Body of pancreas (tissue), 4 donors: ENCODE measurements around the gene TIMP2. TPM values are rescaled to one million over a fixed set of nuclear protein-coding genes. Genes with fewer than 3 reads are reported as not detected.

Source experiments
- ATAC-seq: fragments of 150-250 bp; one replicate; pipeline ENCODE4 v1.9.1; 2016
- DNase-seq, 4 donors: peaks; one replicate each; pipeline ENCODE4 v3.0.0-alpha.2; 2019
- H3K27ac ChIP-seq, 4 donors: fragments of 200-600 bp; sonication (generic); 1 replicate in 3 of 4; 2 replicates in 1 of 4; pipeline versions ENCODE4 v1.5.1 to v1.6.1; 2016 to 2019; ENCODE audit warnings: mild to moderate bottlenecking in 1 of 4, mixed read lengths in 1 of 4, moderate library complexity in 1 of 4
- H3K27me3 ChIP-seq, 2 donors: fragments of 200-600 bp; sonication (generic); one replicate each; pipeline ENCODE4 v1.6.0; 2016; ENCODE audit warnings: mild to moderate bottlenecking in 1 of 2
- H3K36me3 ChIP-seq, 2 donors: fragments of 200-600 bp; sonication (generic); replicated peaks in 1 of 2; 2 replicates each; pipeline ENCODE4 v1.5.1; 2016; ENCODE audit warnings: low read depth in 2 of 2; ENCODE audit not compliant: insufficient read depth in 1 of 2
- H3K4me1 ChIP-seq: fragments of 200-600 bp; sonication (generic); one replicate; pipeline ENCODE4 v1.6.0; 2016
- H3K4me3 ChIP-seq, 2 donors: fragments of 200-600 bp; sonication (generic); 1 replicate in 1 of 2; 2 replicates in 1 of 2; pipeline ENCODE4 v1.5.1; 2016 to 2019
- H3K9me3 ChIP-seq, 3 donors: fragments of 200-600 bp; sonication (generic); 1 replicate in 2 of 3; 2 replicates in 1 of 3; pipeline ENCODE4 v1.5.1; 2016
- CTCF ChIP-seq, 7 experiments: fragments of 450-650 bp in 4 of 7; fragments of 200-600 bp in 3 of 7; sonication (generic) in 3 of 7; IDR thresholded peaks; one replicate each; pipeline ENCODE4 v1.5.1; 2016 to 2019; ENCODE audit warnings: antibody characterized with exemption in 7 of 7
- POLR2A ChIP-seq, 3 donors: fragments of 450-650 bp; IDR thresholded peaks; one replicate each; pipeline ENCODE4 v1.6.1; 2016; ENCODE audit warnings: antibody characterized with exemption in 3 of 3, mild to moderate bottlenecking in 2 of 3
- WGBS, 2 donors: methylation state at CpG; one replicate each; pipeline ENCODE4 v1.1.5; 2017; 5-methylcytosine and 5-hydroxymethylcytosine counted together
- intact Hi-C: fragments of 100-400 bp; cut with DNase I; formaldehyde crosslinking; loops from one replicate; pipeline ENCODE4 v1.15.1; 2023
- total RNA-seq, 2 donors: library from RNA; depleted of rRNA; stranded (reverse); fragments of >200 nt; gene quantifications; one replicate each; pipeline ENCODE4 v1.1.0, GENCODE V29; 2016

The TIMP2 gene
- total RNA-seq, 2 donors from 2014 or later, result 50.1 to 53.7 TPM

- H3K36me3 ChIP-seq, result peaks cover 0 to 9% of the 10 kb centered on the region in 2 donors
- H3K4me1 ChIP-seq, result peaks cover 16% of the 10 kb centered on the region
- ATAC-seq, result no peak
- no peaks in the 10 kb centered on the region for H3K27me3 ChIP-seq
- no peak overlapping the region for H3K27ac ChIP-seq
- DNase-seq, result no peak
- no peak for TF ChIP-seq POLR2A (IDR thresholded peaks at IDR 0.05)
- no peak overlapping the region for H3K4me3 ChIP-seq
- no peaks in the 10 kb centered on the region for H3K9me3 ChIP-seq
- intact Hi-C loops, result no loop called here
- 74 to 89% methylated on average over 4 of the region's 4 CpGs for WGBS, 2 donors
Observed at GRCh38 chr17:78859051-78859450, 66.1 kb downstream of the TIMP2 start.

GRCh38 chr17:78857266-78857665 is 67.9 kb downstream of the TIMP2 start:
- Histone ChIP-seq H3K9me3 (no peaks in the 10 kb centered on the region), H3K36me3 (peaks cover 0 to 9% of the 10 kb centered on the region in 2 donors), H3K27ac (no peak overlapping the region), H3K27me3 (no peaks in the 10 kb centered on the region), H3K4me1 (peaks cover 10% of the 10 kb centered on the region), H3K4me3 (no peak overlapping the region)
- intact Hi-C loops, result no loop called here
- DNase-seq (no peak), ATAC-seq (no peak)
- WGBS, 2 donors, result 93 to 94% methylated on average over 9 to 14 of the region's 14 CpGs
- TF ChIP-seq POLR2A (IDR thresholded peaks at IDR 0.05), result no peak
- TF ChIP-seq CTCF (IDR thresholded peaks at IDR 0.05), result no peak

GRCh38 chr17:78855561-78856165 is 69.5 kb downstream of the TIMP2 start:
- no peaks in the 10 kb centered on the region for H3K27me3 ChIP-seq
- no peaks in the 10 kb centered on the region for H3K4me1 ChIP-seq
- no peak for DNase-seq
- H3K9me3 ChIP-seq, result no peaks in the 10 kb centered on the region
- 88 to 94% methylated on average over 20 to 21 of the region's 25 CpGs for WGBS, 2 donors
- intact Hi-C loops, result no loop called here
- H3K27ac ChIP-seq, result no peak overlapping the region
- TF ChIP-seq CTCF (IDR thresholded peaks at IDR 0.05), result no peak
- ATAC-seq, result no peak
- peaks cover 0 to 9% of the 10 kb centered on the region in 2 donors for H3K36me3 ChIP-seq
- no peak overlapping the region for H3K4me3 ChIP-seq

GRCh38 chr17:78854508-78854907 is 70.7 kb downstream of the TIMP2 start:
- intact Hi-C loops, result no loop called here
- H3K27ac ChIP-seq, result no peak overlapping the region
- peaks cover 0 to 9% of the 10 kb centered on the region in 2 donors for H3K36me3 ChIP-seq
- no peaks in the 10 kb centered on the region for H3K9me3 ChIP-seq
- H3K27me3 ChIP-seq, result no peaks in the 10 kb centered on the region
- ATAC-seq (no peak), DNase-seq (no peak)
- WGBS, 2 donors, result 85 to 95% methylated on average over 5 to 7 of the region's 9 CpGs
- no peak for TF ChIP-seq CTCF (IDR thresholded peaks at IDR 0.05)
- H3K4me3 ChIP-seq, result no peak overlapping the region
- H3K4me1 ChIP-seq, result no peaks in the 10 kb centered on the region

GRCh38 chr17:78853926-78854394 is 71.2 kb downstream of the TIMP2 start:
- H3K4me1 ChIP-seq, result no peaks in the 10 kb centered on the region
- peaks cover 0 to 9% of the 10 kb centered on the region in 2 donors for H3K36me3 ChIP-seq
- TF ChIP-seq CTCF (IDR thresholded peaks at IDR 0.05) (no peak), POLR2A (IDR thresholded peaks at IDR 0.05) (no peak)
- H3K4me3 ChIP-seq, result no peak overlapping the region
- H3K27me3 ChIP-seq, result no peaks in the 10 kb centered on the region
- intact Hi-C loops, result no loop called here
- ATAC-seq, result no peak
- no peaks in the 10 kb centered on the region for H3K9me3 ChIP-seq
- 65 to 67% methylated on average over 9 to 11 of the region's 11 CpGs for WGBS, 2 donors
- no peak overlapping the region for H3K27ac ChIP-seq
- no peak for DNase-seq
